NCI-H748 (cell line): ENCODE data around the gene OR10H1.
"Not testable (repeated sequence)": the region's sequence is repeated elsewhere in the genome, so short reads cannot be mapped to it uniquely, and the experiment has no call there.

Source experiments
- DNase-seq: peaks from one replicate; lab custom pipeline; 2025; ENCODE audit not compliant: unreplicated experiment; lab: John Stamatoyannopoulos, UW

Gene OR10H1, protein sequence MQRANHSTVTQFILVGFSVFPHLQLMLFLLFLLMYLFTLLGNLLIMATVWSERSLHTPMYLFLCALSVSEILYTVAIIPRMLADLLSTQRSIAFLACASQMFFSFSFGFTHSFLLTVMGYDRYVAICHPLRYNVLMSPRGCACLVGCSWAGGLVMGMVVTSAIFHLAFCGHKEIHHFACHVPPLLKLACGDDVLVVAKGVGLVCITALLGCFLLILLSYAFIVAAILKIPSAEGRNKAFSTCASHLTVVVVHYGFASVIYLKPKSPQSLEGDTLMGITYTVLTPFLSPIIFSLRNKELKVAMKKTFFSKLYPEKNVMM

DNA sequence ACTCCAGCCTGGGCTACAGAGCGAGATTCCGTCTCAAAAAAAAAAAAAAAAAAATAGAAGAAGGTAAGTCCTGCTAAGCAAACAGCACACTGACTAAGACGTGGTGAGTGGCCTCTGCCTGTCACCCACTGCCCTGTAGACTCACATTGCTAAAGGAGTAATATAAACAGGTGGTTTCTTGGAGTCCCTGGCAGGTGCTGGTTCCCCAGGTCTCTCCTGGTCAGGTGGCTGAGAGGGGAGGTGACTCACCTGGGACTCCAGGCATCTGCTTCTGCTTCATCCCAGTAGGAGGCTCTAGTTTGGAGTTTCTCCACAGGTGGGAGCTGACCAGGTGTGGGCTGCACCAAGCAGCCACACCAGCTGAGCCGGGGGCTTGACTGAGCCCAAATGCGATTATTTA lies at the start of gene OR10H1:
Gene OR10H1, minus strand, starts transcription at position 359 of the 400 bp plus-strand sequence. CDS start 7,627 bp downstream, outside the sequence.
- no peak for DNase-seq

DNA sequence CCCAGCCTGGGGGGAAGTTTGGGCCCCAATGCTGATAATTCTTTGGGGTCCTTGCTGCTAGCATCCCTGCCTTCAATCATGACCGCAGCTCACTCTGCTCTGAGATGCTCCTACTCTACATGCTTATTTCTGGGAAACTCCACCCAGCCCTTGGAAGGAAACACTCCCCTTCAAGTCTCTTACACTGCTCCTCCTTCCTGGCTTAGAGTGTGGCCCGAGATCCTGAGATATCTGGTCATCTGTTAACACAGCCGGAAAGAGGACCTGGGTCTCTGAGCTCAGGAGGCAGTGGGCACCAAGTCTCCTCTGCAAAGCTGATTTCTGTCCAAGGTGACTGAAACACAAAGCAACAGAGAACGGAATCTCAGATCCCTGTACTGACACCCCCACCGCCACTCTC lies 49.4 kb upstream of the OR10H1 start:
- DNase-seq, result no peak

DNA sequence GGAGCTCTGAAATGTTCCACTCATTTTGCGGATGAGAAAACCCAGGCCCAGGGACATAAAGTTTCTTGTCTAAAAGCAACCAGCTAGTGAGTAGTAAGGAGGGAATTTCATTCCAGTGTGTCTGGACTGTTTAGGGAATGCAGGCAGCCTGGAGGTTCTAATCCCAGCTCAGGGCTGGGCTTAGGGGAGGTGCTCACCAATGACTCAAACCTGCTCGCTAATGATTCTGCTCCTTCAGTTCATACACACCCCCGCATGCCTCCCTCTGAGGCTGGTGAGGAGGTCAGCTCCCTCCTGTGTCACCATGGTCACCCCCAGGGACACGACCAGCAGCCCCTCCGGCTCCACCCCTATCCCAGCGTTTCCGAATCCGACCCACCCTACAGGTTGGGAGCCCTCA lies 47.8 kb upstream of the OR10H1 start:
- DNase-seq, result no peak

DNA sequence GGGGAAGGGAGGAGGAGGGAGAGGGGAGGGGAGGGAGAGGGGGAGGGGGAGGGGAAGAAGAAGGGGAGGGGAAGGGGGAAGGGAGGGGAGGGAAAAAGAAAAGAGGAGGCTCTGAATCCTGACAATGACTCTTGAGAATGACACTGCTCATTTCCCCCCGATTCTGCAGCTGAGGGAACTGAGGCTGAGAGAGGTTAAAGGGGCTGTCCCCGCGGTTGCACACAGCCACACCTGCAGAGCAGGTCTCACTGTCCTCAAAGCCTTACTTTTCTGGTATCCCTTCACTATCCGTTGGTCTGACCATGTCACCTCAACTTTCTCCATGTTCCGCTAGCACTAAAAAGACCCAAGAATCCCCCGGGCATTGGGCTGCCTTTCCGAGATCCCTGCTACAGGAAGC lies 47.0 kb upstream of the OR10H1 start:
- no peak for DNase-seq

DNA sequence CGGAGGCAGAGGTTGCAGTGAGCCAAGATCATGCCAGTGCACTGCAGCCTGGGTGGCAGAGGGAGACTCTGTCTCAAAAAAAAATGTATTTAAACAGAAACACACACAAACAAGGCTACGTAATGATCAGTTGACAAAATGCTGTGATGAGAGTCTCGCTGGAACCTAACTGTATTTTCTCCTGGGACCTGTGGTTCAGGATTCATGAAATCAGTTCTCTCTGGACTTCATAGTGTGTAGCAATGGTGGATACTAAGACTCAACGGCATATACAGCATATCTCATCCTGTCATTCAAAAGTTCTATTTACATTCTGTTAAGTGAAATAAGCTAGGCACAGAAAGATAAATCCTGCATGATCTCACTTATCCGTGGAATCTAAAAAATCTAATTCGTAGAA lies 45.1 kb upstream of the OR10H1 start:
- no peak for DNase-seq

DNA sequence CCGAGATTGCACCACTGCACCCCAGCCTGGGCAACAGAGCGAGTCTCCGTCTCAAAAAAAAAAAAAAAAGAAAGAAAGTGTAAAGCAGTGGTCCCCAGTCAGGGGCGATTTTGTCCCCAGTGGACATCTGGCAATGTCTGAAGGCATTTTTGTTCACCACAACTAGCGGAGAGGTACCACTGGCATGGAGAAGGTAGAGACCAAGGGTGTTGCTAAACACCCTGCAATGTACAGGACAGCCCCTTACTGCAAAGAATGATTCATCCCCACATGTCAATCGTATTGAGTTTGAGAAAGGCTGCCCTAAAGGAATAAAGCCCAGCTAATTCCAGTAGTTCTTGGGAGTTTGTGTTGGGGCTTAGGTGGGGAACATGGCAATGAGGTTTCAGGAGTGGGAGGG lies 43.7 kb upstream of the OR10H1 start:
- DNase-seq, result no peak

DNA sequence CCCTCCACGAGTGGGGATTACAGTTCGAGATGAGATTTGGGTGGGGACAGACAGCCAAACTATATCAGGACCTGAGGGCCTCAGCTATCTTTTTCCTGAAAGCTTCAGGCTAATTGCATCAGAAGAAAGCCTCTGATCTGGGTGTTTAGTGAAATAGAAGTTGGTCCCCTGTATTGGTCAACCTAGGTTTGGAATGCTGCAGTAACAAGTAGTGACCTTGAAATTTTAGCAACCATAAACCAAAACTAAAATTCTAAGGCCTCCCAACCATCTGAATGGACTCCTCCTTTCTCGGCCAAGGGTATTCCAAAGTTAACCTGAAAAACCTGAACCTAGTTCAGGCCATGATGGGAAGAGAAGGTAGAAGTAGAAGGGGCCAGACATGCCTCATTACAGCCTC lies 34.9 kb upstream of the OR10H1 start:
- no peak for DNase-seq

DNA sequence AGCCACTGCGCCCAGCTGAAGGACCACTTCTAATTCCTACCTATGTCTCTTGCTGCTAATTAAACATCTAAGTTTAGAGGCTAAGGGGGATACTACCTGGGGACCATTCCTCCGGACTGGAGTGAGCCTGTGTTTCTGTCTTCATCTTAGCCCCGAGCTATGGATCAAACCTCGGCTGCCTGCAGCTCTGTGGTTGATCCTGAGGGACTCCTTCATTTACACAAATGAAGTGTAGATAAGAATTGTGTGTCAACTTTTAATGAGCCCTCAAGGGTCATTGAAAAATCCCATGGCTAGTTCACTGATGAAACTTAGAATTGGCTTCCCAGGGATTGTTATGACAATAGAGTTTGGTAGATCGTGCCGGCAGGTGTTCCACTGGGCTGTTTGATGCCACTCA lies 31.5 kb upstream of the OR10H1 start:
- DNase-seq, result no peak

DNA sequence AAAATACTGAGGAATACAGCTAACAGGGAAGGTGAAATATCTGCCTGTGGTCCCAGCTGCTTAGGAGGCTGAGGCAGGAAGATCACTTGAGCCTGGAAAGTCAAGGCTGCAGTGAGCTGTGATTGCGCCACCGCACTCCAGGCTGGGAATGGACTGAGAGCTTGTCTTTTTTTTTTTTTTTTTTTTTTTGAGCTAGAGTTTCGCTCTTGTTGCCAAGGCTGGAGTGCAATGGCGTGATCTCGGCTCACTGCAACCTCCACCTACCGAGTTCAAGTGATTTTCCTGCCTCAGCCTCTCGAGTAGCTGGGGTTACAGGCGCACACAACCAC lies 28.4 kb upstream of the OR10H1 start:
- DNase-seq, result not testable (repeated sequence)

DNA sequence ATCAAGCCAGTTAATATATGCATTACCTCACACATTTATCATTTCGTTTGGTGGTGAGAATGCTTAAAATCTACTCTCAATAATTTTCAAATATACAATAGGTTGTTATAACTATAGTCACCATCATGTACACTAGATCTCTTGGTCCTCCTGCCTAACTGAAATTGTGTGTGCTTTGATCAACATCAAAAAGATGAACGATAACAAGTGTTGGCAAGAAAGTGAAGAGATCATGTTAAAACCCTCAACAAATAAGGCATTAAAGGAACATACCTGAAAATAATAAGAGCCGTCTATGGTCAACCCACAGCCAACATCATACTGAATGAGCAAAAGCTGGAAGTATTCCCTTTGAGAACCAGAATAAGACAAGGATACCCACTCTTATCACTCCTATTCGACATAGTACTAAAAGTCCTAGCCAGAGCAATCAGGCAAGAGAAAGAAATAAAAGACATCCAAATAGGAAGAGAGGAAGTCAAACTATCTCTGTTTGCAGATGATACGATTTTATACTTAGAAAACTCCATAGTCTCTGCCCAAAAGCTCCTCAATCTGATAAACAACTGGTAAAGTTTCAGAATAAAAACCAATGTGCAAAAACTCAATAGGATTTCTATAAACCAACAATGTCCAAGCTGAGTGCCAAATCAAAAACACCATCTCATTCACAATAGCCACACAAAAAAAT lies 27.9 kb upstream of the OR10H1 start:
- DNase-seq, result no peak

DNA sequence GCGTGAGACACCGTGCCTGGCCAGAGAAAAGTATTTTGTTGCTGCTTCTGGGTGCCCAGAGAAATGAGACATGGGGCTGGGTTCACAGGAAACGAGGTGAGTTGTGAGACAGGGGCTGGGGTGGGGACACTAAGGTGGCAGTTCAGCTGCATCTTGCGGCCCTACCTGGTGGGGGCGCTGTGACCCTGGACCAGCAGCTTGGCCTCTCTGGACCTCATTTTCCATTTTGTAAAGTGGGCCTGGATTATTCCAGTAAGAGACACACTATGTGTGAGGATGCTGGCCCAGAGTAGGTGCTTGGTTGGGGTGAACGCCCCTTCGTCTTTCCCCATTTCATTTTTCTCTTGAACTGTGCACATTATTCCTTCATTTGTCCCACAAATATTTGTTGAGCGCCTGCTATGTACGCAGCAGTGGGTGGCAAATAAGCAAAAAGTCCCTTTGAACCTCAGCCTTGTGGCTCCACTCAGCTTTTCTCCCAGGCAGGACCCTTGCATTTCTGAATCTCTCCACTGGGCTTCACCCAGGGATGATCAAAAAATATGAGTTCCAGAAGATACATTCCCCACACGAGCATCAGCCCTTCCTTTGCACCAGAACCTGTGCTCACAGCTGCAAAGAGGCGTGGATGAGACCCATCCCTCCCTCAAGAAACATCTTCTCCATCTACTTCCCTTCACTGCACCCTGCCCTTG lies 26.6 kb upstream of the OR10H1 start:
- DNase-seq, result no peak

DNA sequence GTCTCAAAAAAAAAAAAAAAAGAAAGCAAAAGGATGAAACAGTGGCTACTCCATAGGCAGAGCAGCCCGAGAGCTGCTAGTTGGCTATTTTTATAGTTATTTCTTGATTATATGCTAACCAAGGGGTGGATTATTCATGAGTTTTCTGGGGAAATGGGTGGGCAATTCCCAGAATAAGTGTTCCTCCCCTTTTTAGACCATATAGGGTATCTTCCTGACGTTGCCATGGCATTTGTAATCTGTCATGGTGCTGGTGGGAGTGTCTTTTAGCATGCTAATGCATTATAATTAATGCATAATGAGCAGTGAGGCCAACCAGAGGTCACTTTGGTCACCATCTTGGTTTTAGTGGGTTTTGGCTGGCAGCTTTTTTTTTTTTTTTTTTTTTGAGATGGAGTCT lies 25.4 kb upstream of the OR10H1 start:
- no peak for DNase-seq

DNA sequence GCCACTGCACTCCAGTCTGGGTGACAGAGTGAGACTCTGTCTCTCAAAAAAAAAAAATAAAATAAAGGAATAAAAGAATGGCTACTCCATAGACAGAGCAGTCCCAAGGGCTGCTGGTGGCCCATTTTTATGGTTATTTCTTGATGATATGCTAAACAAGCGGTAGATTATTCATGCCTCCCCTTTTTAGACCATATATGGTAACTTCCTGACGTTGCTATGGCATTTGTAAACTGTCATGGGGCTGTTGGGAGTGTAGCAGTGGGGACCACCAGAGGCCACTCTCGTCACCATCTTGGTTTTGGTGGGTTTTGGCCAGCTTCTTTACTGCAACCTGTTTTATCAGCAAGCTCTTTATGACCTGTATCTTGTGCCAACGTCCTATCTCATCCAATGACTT lies 24.4 kb upstream of the OR10H1 start:
- DNase-seq, result not testable (repeated sequence)

DNA sequence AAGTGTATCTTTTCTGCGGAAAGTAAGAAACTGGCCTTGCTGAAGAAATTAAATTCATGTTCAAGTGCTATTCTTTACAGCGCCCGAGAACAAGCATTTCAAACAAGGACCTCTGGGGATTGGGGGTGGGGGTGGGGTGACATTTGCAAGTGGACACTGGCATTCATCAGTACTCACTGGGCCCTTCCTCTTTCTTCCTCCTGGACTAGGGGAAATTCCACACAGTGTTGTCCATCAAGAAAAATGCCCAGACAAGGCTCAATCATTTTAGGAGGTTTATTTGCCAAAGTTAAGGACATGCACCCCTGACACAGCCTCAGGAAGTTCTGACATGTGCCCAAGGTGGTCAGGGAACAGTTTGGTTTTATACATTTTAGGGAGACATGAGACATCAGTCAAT lies 22.9 kb upstream of the OR10H1 start:
- DNase-seq, result no peak

DNA sequence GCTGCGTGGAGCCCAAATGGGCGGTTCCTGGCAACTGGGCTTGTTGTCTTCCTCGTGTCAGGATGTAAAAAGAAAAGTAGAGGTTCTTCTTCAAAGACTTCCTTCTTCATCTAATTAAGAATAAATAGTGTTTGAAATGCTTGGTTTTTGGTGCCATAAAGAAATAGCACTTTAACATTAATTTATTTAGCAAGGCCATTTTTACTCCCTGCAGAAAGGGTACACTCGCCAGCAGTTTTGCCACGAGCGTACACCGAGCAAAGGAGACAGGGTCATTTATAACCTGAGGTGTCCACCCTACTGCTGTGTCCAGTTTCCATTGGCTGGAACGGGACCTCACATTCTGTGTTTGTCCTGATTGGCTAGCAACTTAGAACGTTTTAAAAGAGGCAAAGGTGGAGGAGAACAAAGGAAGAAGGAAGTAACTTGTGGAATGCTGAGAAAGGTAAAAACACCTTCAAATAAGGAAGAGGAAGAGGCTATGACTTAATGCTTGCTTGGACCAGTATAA lies 21.8 kb upstream of the OR10H1 start:
- peak; percentile 73 for DNase-seq

DNA sequence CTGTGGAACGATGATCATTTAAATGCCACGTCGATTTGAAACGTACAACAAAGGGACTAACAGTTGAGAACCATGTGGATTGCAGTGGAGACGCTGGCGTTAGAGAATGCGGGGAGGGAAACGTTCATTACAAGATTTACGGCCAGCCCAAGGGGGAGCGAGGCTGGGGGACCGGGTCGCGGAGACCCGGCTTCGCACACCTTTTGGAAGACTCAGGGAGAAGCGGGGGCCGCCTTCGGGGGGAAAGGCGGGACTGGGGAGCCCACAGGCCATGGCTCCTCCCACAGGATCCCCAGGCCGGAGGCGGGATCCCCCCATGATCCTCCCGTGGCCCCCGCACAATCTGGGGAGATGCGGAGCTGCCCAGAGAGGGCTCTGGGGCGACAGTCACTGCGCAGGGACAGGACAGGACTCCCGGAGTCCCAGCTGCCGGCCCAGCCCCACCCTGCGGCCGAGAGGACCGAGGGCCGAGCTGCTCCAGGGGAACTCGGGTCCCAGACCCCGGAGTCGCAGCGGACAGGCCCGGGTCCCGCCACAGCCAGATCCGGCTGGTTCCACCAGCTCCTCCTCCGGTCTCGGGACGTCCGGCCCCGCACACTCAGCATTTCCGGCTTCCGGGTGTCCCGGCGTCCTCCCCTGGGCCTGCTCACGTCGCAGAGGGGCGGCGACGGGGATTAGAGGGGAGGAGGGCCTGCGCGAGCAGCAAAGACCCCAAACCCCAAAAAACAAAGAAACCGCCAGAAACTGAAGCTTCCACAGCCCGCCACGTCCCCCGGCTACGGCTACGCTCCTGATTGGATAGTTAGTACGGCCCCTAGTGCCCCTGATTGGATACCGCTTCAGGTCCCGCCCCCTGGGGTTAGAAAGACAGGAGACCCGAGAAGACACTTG lies 21.1 kb upstream of the OR10H1 start:
- DNase-seq, result peak; percentile 92

DNA sequence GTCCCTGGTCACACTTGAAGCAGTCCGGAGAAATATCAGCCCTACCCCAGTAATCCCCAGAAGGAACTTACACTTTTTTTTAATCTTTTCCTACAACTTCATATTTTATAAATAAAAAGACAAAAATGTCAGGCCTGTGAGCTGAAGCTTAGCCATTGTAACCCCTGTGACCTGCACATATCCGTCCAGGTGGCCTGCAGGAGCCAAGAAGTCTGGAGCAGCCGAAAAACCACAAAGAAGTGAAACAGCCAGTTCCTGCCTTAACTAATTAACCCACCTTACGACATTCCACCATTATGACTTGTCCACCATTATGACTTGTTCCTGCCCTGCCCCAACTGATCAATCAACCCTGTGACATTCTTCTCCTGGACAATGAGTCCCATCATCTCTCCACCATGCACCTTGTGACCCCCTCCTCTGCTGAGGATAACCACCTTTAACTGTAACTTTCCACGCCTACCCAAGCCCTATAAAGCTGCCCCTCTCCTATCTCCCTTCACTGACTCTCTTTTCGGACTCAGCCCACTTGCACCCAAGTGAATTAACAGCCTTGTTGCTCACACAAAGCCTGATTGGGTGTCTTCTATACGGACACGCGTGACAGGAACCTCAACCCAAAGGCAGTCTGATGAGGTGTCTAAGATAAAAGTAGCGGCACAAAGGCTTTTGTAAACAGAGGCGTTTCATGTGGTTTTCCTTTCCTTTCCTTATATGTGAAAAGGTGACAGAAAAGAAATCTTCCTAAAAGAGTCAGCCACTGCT lies 20.3 kb upstream of the OR10H1 start:
- peak; percentile 23 for DNase-seq

DNA sequence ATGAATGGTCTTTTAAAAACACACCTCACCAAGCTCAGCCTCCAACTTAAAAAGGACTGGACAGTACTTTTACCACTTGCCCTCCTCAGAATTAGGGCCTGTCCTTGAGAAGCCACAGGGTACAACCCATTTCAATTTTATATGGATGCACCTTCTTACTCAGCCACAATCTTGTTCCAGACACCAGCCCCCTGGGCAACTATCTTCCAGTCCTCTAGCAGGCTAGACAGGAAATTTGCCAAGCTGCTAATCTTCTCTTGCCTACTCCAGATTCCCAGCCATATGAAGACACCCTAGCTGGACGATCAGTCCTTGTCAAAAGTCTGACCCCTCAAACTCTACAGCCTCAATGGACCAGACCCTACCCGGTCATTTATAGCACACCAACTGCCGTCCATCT lies 18.8 kb upstream of the OR10H1 start:
- DNase-seq, result not testable (repeated sequence)

DNA sequence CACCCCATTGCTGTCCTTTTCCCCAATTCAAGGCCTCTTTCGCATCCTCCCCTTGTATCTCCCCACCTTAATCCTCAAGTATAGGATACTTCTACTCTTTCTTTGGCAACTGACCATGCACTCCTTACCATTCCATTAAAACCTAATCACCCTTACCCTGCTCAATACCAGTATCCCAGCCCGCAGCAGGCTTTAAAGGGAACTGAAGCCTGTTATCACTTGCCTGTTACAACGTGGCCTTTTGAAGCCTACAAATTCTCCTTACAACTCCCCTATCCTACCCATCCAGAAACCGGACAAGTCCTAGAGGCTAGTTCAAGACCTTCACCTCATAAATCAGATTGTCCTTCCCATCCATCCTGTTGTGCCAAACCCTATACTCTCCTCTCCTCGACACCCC lies 16.2 kb upstream of the OR10H1 start:
- DNase-seq, result no peak

DNA sequence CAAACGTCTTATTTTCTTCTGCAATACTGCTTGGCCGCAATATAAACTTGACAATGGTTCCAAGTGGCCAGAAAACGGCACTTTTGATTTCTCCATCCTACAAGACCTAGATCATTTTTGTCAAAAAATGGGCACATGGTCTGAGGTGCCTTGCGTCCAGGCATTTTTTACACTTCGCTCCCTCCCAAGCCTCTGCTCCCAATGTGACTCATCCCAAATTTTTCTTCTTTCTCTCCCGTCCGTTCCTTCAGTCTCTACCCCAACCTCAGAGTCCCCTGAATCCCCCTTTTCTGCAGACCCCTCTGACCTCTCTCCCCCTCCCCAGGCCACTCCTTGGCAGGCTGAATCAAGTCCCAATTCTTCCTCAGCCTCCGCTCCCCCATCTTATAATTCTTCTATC lies 14.3 kb upstream of the OR10H1 start:
- DNase-seq, result no peak
